Keratinocyte (primary cell): Measurements from ENCODE around the gene MAGIX. TPM values are rescaled to one million over a fixed set of nuclear protein-coding genes. Genes with fewer than 3 reads are reported as not detected.

ENCODE experiments used
- DNase-seq: peaks from one replicate; pipeline ENCODE4 v3.0.0-alpha.2; 2011; ENCODE audit warnings: low read depth, missing footprints, low spot score
- FAIRE-seq: peaks from 2 replicates; lab custom pipeline; 2011; peaks lifted over from hg19 to GRCh38; lab: Jason Lieb, UNC
- H2AFZ ChIP-seq: 2 replicates; pipeline ENCODE4 v1.6.0; 2012; ENCODE audit warnings: low read length, control low read depth, inconsistent platforms; ENCODE audit not compliant: control insufficient read depth
- H3K27ac ChIP-seq: 2 replicates; pipeline ENCODE4 v1.5.1; 2011; ENCODE audit warnings: low read length; ENCODE audit not compliant: control insufficient read depth, insufficient read depth
- H3K27me3 ChIP-seq: 3 replicates; pipeline ENCODE4 v1.6.0; 2011; ENCODE audit warnings: low read length; ENCODE audit not compliant: control insufficient read depth, insufficient read depth; ENCODE audit errors: extremely low read depth
- H3K36me3 ChIP-seq, 2 experiments: 2 replicates in 1 of 2; 3 replicates in 1 of 2; pipeline ENCODE4 v1.5.1; 2011; ENCODE audit warnings: low read length in 2 of 2, mild to moderate bottlenecking in 1 of 2; ENCODE audit not compliant: control insufficient read depth in 2 of 2, insufficient read depth in 2 of 2; ENCODE audit errors: extremely low read depth in 1 of 2
- H3K4me1 ChIP-seq: 3 replicates; pipeline ENCODE4 v1.5.1; 2011; ENCODE audit warnings: low read length; ENCODE audit not compliant: control insufficient read depth, insufficient read depth; ENCODE audit errors: extremely low read depth
- H3K4me2 ChIP-seq: 3 replicates; pipeline ENCODE4 v1.6.0; 2011; ENCODE audit warnings: low read depth, low read length; ENCODE audit not compliant: control insufficient read depth, insufficient read depth; ENCODE audit errors: extremely low read depth
- H3K4me3 ChIP-seq, 3 experiments: fragments of 200-600 bp in 1 of 3; sonication (generic) in 1 of 3; 2 replicates in 2 of 3; 3 replicates in 1 of 3; pipeline ENCODE4 v1.5.1; 2011 to 2016; ENCODE audit warnings: low read length in 3 of 3, mild to moderate bottlenecking in 3 of 3, control low read depth in 2 of 3, inconsistent platforms in 1 of 3, low read depth in 1 of 3, mixed read lengths in 1 of 3, mixed run types in 1 of 3, moderate library complexity in 1 of 3; ENCODE audit not compliant: control insufficient read depth in 2 of 3, insufficient read depth in 2 of 3; ENCODE audit errors: extremely low read depth in 1 of 3
- H3K79me2 ChIP-seq: 2 replicates; pipeline ENCODE4 v1.6.0; 2012; ENCODE audit warnings: low read length; ENCODE audit not compliant: control insufficient read depth, insufficient read depth
- H3K9ac ChIP-seq: 3 replicates; pipeline ENCODE4 v1.6.0; 2011; ENCODE audit warnings: low read length; ENCODE audit not compliant: control insufficient read depth, insufficient read depth; ENCODE audit errors: extremely low read depth
- H3K9me1 ChIP-seq: 3 replicates; pipeline ENCODE4 v1.6.0; 2011; ENCODE audit warnings: low read length; ENCODE audit not compliant: control insufficient read depth, insufficient read depth; ENCODE audit errors: extremely low read depth
- H3K9me3 ChIP-seq: 2 replicates; pipeline ENCODE4 v1.5.1; 2012; ENCODE audit warnings: low read depth, low read length; ENCODE audit not compliant: control insufficient read depth
- H4K20me1 ChIP-seq: 3 replicates; pipeline ENCODE4 v1.6.0; 2011; ENCODE audit warnings: low read length; ENCODE audit not compliant: control insufficient read depth, insufficient read depth; ENCODE audit errors: extremely low read depth
- CTCF ChIP-seq, 3 experiments: IDR thresholded peaks in 1 of 3; conservative IDR thresholded peaks in 1 of 3; optimal IDR thresholded peaks in 1 of 3; 2 replicates in 2 of 3; 3 replicates in 1 of 3; pipeline versions ENCODE3 to v1.5.1; 2011; ENCODE audit warnings: low read length in 3 of 3, mild to moderate bottlenecking in 3 of 3, moderate library complexity in 2 of 3, control low read depth in 1 of 3, inconsistent platforms in 1 of 3; ENCODE audit not compliant: insufficient read depth in 2 of 3; ENCODE audit errors: extremely low read depth in 1 of 3
- EZH2 ChIP-seq: IDR thresholded peaks from one replicate; pipeline ENCODE4 v1.6.1; 2012; ENCODE audit warnings: inconsistent platforms, mild to moderate bottlenecking, low read length, moderate library complexity
- dilution Hi-C: fragments of 300-500 bp; cut with MboI; formaldehyde crosslinking; loops from one replicate; pipeline ENCODE4 v1.7.0; 2020; ENCODE audit warnings: low sequenced_read_pairs; ENCODE audit not compliant: extremely low pct_ligation_motif_present
- polyA minus RNA-seq, 3 experiments: library from RNA; depleted of rRNA, polyadenylated mRNA; stranded (reverse); fragments of >200 nt; gene quantifications; 1 replicate in 1 of 3; 2 replicates in 1 of 3; 3 replicates in 1 of 3; pipeline ENCODE4 v1.2.3, GENCODE V29; 2011
- polyA plus RNA-seq, 5 experiments: library from polyadenylated mRNA; depleted of rRNA in 3 of 5; stranded (reverse) in 3 of 5; stranded (forward) in 1 of 5; unstranded in 1 of 5; fragments of >200 nt; gene quantifications; 1 replicate in 1 of 5; 2 replicates in 3 of 5; 3 replicates in 1 of 5; pipeline versions ENCODE4 v1.2.1 to v1.2.3, GENCODE V29; 2011 to 2012; ENCODE audit warnings: missing spikeins in 2 of 5, low read depth in 1 of 5, low replicate concordance in 1 of 5

The MAGIX gene
- polyA plus RNA-seq (0.51 to 0.62 TPM (median 0.59 TPM) in 3 replicates), polyA minus RNA-seq (0.20 to 0.40 TPM (median 0.22 TPM) in 3 replicates)
- polyA plus RNA-seq (2011; ENCODE audit: low read depth), result 0.46 TPM
- 0.29 and 0.77 TPM in 2 replicates for polyA plus RNA-seq (2011; cell fraction: cytosol; rRNA removed)
- 0.53 and 0.69 TPM in 2 replicates for polyA plus RNA-seq (2011; cell fraction: nucleus; rRNA removed)
- 0.47 and 0.83 TPM in 2 replicates for polyA plus RNA-seq (2012; ENCODE audit: low replicate concordance)
- polyA minus RNA-seq (2011; cell fraction: cytosol; rRNA and poly(A)+ RNA removed), result not detected
- 0.21 and 0.70 TPM in 2 replicates for polyA minus RNA-seq (2011; cell fraction: nucleus; rRNA and poly(A)+ RNA removed)

GRCh38 chrX:49162620-49163019 is at the start of gene MAGIX:
MAGIX (plus strand) TSS chrX:49162758; CDS start chrX:49162890, 132 bp downstream.
- H3K9ac ChIP-seq, result peak within 1 kb of the TSS; percentile 28
- TF ChIP-seq EZH2 (no peak), CTCF (optimal IDR thresholded peaks at IDR 0.05 in 1 of 3, IDR thresholded peaks at IDR 0.05 in 1 of 3, conservative IDR thresholded peaks at IDR 0.05 in 1 of 3; ENCODE audit: extremely low read depth in 1 of 3, insufficient read depth in 2 of 3, low read length in 3 of 3) (no peak)
- FAIRE-seq, result no peak

DNA sequence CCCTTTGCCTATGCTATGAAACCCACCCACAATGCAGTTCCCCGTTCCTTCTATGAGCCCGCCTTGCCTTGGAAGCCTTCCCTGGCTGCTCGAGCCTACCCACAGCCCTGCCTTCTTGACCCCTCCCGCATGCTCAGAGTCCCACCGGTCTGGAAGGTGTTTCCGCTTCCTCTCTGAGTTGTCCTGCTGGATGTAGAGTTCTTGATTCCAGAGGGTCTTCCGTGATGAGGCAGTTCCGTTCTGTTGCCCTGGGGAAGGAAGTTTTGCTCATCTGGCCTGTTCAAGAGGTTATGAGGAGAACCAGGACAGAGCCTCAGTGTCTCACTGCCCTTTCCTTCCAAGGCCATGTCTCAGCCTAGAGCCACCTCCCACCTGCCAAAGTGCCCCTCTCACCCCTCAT is 46.5 kb upstream of the MAGIX start:
- no peak overlapping the region for H3K9ac ChIP-seq
- no peaks in the 10 kb centered on the region for H3K79me2 ChIP-seq

More at GRCh38 chrX:49162620-49163019, at the start of gene MAGIX:
- Histone ChIP-seq H3K9me3 (no peaks in the 10 kb centered on the region), H3K9me1 (no peaks in the 10 kb centered on the region), H3K4me3 (peak within 1 kb of the TSS in 1 of 3 experiments; percentile 30), H4K20me1 (no peaks in the 10 kb centered on the region), H3K4me1 (peaks cover 10% of the 10 kb centered on the region), H3K27ac (no peak within 1 kb of the TSS), H3K4me2 (peak within 1 kb of the TSS; percentile 51), H3K36me3 (no peaks in the 10 kb centered on the region), H3K79me2 (no peaks in the 10 kb centered on the region), H2AFZ (peak within 1 kb of the TSS; percentile 58), H3K27me3 (no peaks in the 10 kb centered on the region)
- DNase-seq, result no peak
- dilution Hi-C loops, result no loop called here

More for the DNA sequence above, 46.5 kb upstream of the MAGIX start:
- Histone ChIP-seq H4K20me1 (no peaks in the 10 kb centered on the region), H3K4me1 (no peaks in the 10 kb centered on the region), H3K9me3 (no peaks in the 10 kb centered on the region), H3K36me3 (peaks cover 4 to 7% of the 10 kb centered on the region in 2 experiments), H2AFZ (no peak overlapping the region), H3K9me1 (no peaks in the 10 kb centered on the region), H3K27ac (no peak overlapping the region), H3K4me2 (no peak overlapping the region), H3K27me3 (no peaks in the 10 kb centered on the region), H3K4me3 (no peak overlapping the region)
- no peak for FAIRE-seq
- no peak for DNase-seq
- no peak for TF ChIP-seq EZH2
- TF ChIP-seq CTCF (optimal IDR thresholded peaks at IDR 0.05 in 1 of 3, IDR thresholded peaks at IDR 0.05 in 1 of 3, conservative IDR thresholded peaks at IDR 0.05 in 1 of 3; ENCODE audit: extremely low read depth in 1 of 3, insufficient read depth in 2 of 3, low read length in 3 of 3), result no peak
- dilution Hi-C loops, result no loop called here
